GM23338 (cell line): ENCODE results near the gene SDHAF2. TPM values are rescaled to one million over a fixed set of nuclear protein-coding genes. Genes with fewer than 3 reads are reported as not detected.

Experiments
- ATAC-seq: fragments of 200-7000 bp; cut with Tn5 transposase; 3 replicates; pipeline ENCODE4 v1.9.1; 2020
- DNase-seq: peaks from one replicate; pipeline ENCODE4 v3.0.0-alpha.2; 2015; ENCODE audit warnings: low spot score
- H2AFZ ChIP-seq: fragments of 200-600 bp; sonication (generic); 2 replicates; pipeline ENCODE4 v1.8.0; 2016; ENCODE audit warnings: antibody characterized with exemption, mild to moderate bottlenecking, moderate library complexity
- H3F3A ChIP-seq: fragments of 200-600 bp; sonication (generic); replicated peaks from 2 replicates; pipeline ENCODE4 v1.8.0; 2017; ENCODE audit warnings: antibody characterized with exemption, mixed run types, low read depth
- H3K27ac ChIP-seq: fragments of 200-600 bp; sonication (generic); 2 replicates; pipeline ENCODE4 v1.6.1; 2016; ENCODE audit warnings: low read depth
- H3K27me3 ChIP-seq: fragments of 200-600 bp; sonication (generic); 2 replicates; pipeline ENCODE4 v1.8.0; 2016; ENCODE audit warnings: mild to moderate bottlenecking, mixed run types, moderate library complexity; ENCODE audit not compliant: insufficient read depth
- H3K36me3 ChIP-seq: fragments of 200-600 bp; sonication (generic); 2 replicates; pipeline ENCODE4 v1.8.0; 2016; ENCODE audit warnings: mild to moderate bottlenecking; ENCODE audit not compliant: insufficient read depth
- H3K4me1 ChIP-seq: fragments of 200-600 bp; sonication (generic); 2 replicates; pipeline ENCODE4 v1.8.0; 2016; ENCODE audit warnings: mild to moderate bottlenecking, moderate library complexity; ENCODE audit not compliant: insufficient read depth
- H3K4me2 ChIP-seq: fragments of 200-600 bp; sonication (generic); 2 replicates; pipeline ENCODE4 v1.7.1; 2017; ENCODE audit warnings: mixed run types
- H3K4me3 ChIP-seq: fragments of 200-600 bp; sonication (generic); 2 replicates; pipeline ENCODE4 v1.6.1; 2016; ENCODE audit warnings: mixed run types
- H3K79me2 ChIP-seq: fragments of 200-600 bp; sonication (generic); replicated peaks from 2 replicates; pipeline ENCODE4 v1.8.0; 2017; ENCODE audit warnings: mild to moderate bottlenecking; ENCODE audit not compliant: insufficient read depth
- H3K9me2 ChIP-seq: fragments of 200-600 bp; sonication (generic); 2 replicates; pipeline ENCODE4 v1.8.0; 2017; ENCODE audit not compliant: insufficient read depth
- H4K20me1 ChIP-seq: fragments of 200-600 bp; sonication (generic); replicated peaks from 2 replicates; pipeline ENCODE4 v1.8.0; 2017; ENCODE audit warnings: mild to moderate bottlenecking; ENCODE audit not compliant: insufficient read depth
- H3K27ac Mint-ChIP-seq: 2 replicates; pipeline ENCODE4 v1.8.0; 2020; ENCODE audit warnings: inconsistent platforms, mild to moderate bottlenecking, moderate library complexity, mixed read lengths
- H3K27me3 Mint-ChIP-seq: 3 replicates; pipeline ENCODE4 v1.8.0; 2022; ENCODE audit warnings: low read depth, mild to moderate bottlenecking, moderate library complexity, mixed read lengths, inconsistent platforms; ENCODE audit not compliant: insufficient read depth, poor library complexity
- H3K36me3 Mint-ChIP-seq: 3 replicates; pipeline ENCODE4 v1.8.0; 2021; ENCODE audit warnings: low read depth, mild to moderate bottlenecking, inconsistent platforms, moderate library complexity, mixed read lengths
- H3K4me1 Mint-ChIP-seq: 3 replicates; pipeline ENCODE4 v1.8.0; 2020; ENCODE audit warnings: mild to moderate bottlenecking, inconsistent platforms, mixed read lengths
- H3K4me3 Mint-ChIP-seq: 3 replicates; pipeline ENCODE4 v1.8.0; 2021; ENCODE audit warnings: moderate library complexity, mild to moderate bottlenecking, inconsistent platforms, mixed read lengths
- H3K9me3 Mint-ChIP-seq: 3 replicates; pipeline ENCODE4 v1.8.0; 2020; ENCODE audit warnings: moderate library complexity, mild to moderate bottlenecking, inconsistent platforms, mixed read lengths
- CTCF ChIP-seq, 2 experiments: fragments of 200-600 bp in 1 of 2; sonication (generic) in 1 of 2; conservative IDR thresholded peaks; 2 replicates each; pipeline versions ENCODE4 v1.5.1 to v1.6.1; 2016 to 2017; ENCODE audit warnings: antibody characterized with exemption in 2 of 2, low read depth in 2 of 2, mild to moderate bottlenecking in 2 of 2, moderate library complexity in 1 of 2
- ETS1 ChIP-seq: IDR thresholded peaks from 2 replicates; pipeline ENCODE4 v1.6.1; 2016; ENCODE audit warnings: antibody characterized with exemption
- EZH2 ChIP-seq: fragments of 200-600 bp; sonication (generic); IDR thresholded peaks from one replicate; pipeline ENCODE4 v1.8.0; 2017; ENCODE audit warnings: antibody characterized with exemption, mild to moderate bottlenecking, low read depth; ENCODE audit not compliant: unreplicated experiment
- JUNB ChIP-seq: IDR thresholded peaks from one replicate; pipeline ENCODE4 v1.6.1; 2016; ENCODE audit warnings: antibody characterized with exemption; ENCODE audit not compliant: unreplicated experiment
- NANOG ChIP-seq: IDR thresholded peaks from 2 replicates; pipeline ENCODE4 v1.6.1; 2016; ENCODE audit warnings: antibody characterized with exemption, borderline replicate concordance
- REST ChIP-seq: IDR thresholded peaks from one replicate; pipeline ENCODE4 v1.6.1; 2018; ENCODE audit warnings: antibody characterized with exemption; ENCODE audit not compliant: unreplicated experiment
- STAT1 ChIP-seq: IDR thresholded peaks from one replicate; pipeline ENCODE4 v1.6.1; 2016; ENCODE audit warnings: antibody characterized with exemption; ENCODE audit not compliant: unreplicated experiment
- ZNF462 ChIP-seq: fragments of 250-450 bp; sonication (Bioruptor Pico); IDR thresholded peaks from 2 replicates; pipeline ENCODE4 v1.5.0; 2020; ENCODE audit warnings: mild to moderate bottlenecking, moderate library complexity
- polyA plus RNA-seq: library from polyadenylated mRNA; unstranded; fragments of >200 nt; fragmentation: Nextera tagmentation; extraction: Ambion mirVana; gene quantifications from 2 replicates; pipeline ENCODE4 v1.2.1, GENCODE V29; 2016
- total RNA-seq: library from RNA; depleted of rRNA; stranded (reverse); fragments of >200 nt; shearing (Covaris generic); gene quantifications from 2 replicates; pipeline ENCODE4 v1.2.3, GENCODE V29; 2014

SDHAF2 gene
- total and polyA plus RNA-seq, 2 experiments from 2014 or later = 53.8 to 57.0 TPM

GRCh38 chr11:61425367-61426131, 4.4 kb upstream of the SDHAF2 start (continued):
- TF ChIP-seq ZNF462 (CRISPR knock-in tag) = no peak
- no peak for TF ChIP-seq EZH2
- TF ChIP-seq CTCF (conservative IDR thresholded peaks at IDR 0.05; ENCODE audit: low read depth in 2 of 2) = no peak

GRCh38 chr11:61429346-61429690, 606 bp upstream of the SDHAF2 start:
- H3K79me2 ChIP-seq = peaks cover 91% of the 10 kb centered on the region
- peak overlapping the region; percentile 82 for H3K4me3 ChIP-seq
- Mint-ChIP-seq H3K27ac (peak overlapping the region; percentile 97), H3K27me3 (peaks cover 13% of the 10 kb centered on the region), H3K4me1 (peaks cover 15% of the 10 kb centered on the region), H3K36me3 (peaks cover 57% of the 10 kb centered on the region), H3K4me3 (peak overlapping the region; percentile 98), H3K9me3 (no peaks in the 10 kb centered on the region; the same call in 2 of the 3 replicates)
- peaks cover 39% of the 10 kb centered on the region for H4K20me1 ChIP-seq
- H3K9me2 ChIP-seq = no peaks in the 10 kb centered on the region
- peak overlapping the region; percentile 86 for H3K4me2 ChIP-seq
- DNase-seq (peak; percentile 87), ATAC-seq (peak; percentile 88)
- H3K27me3 ChIP-seq = no peaks in the 10 kb centered on the region
- peak overlapping the region; percentile 99 for H3K27ac ChIP-seq
- no peak overlapping the region for H2AFZ ChIP-seq
- H3K36me3 ChIP-seq = peaks cover 50% of the 10 kb centered on the region
- H3F3A ChIP-seq = peaks cover 53% of the 10 kb centered on the region
- peaks cover 17% of the 10 kb centered on the region for H3K4me1 ChIP-seq
- no peak for TF ChIP-seq EZH2
- no peak for TF ChIP-seq NANOG
- no peak for TF ChIP-seq ETS1
- no peak for TF ChIP-seq JUNB
- peak; percentile 11 to 53; a peak in 2 of 4 replicates for TF ChIP-seq CTCF (conservative IDR thresholded peaks at IDR 0.05; ENCODE audit: low read depth in 2 of 2)
- no peak for TF ChIP-seq STAT1
- no peak for TF ChIP-seq REST
